ENCODE data around the gene CLEC4E. TPM values are rescaled to one million over a fixed set of nuclear protein-coding genes. Genes with fewer than 3 reads are reported as not detected.
"Not testable (repeated sequence)": the region's sequence is repeated elsewhere in the genome, so short reads cannot be mapped to it uniquely, and the experiment has no call there.

CLEC4E gene
- polyA plus RNA-seq, 1 experiment, result not detected

- no peak for TF ChIP-seq CTCF (IDR thresholded peaks at IDR 0.05; ENCODE audit: low read depth, low read length)
- H3K27ac ChIP-seq (ENCODE audit: low read depth, low read length), result no peak overlapping the region
- H3K9me3 ChIP-seq (ENCODE audit: control insufficient read depth, insufficient read depth, low read length), result peaks cover 11% of the 10 kb centered on the region
- no peak overlapping the region for H3K4me3 ChIP-seq (ENCODE audit: low read depth, low read length)
- no peaks in the 10 kb centered on the region for H3K27me3 ChIP-seq (ENCODE audit: control insufficient read depth, insufficient read depth, low read length)
- DNase-seq (ENCODE audit: low read depth, low spot score), result no peak
- ChIA-PET POLR2A (no interaction called here), CTCF (interaction anchor here (1.4 kb wide), 1 partner anchor 28 kb away, joined by 4 read pairs; no protein-coding TSS in a partner anchor)
These were observed 31.8 kb upstream of the CLEC4E start for GRCh38 chr12:8572507-8572906.

- no peak for TF ChIP-seq CTCF (IDR thresholded peaks at IDR 0.05; ENCODE audit: low read depth, low read length)
- Histone ChIP-seq H3K27me3 (ENCODE audit: control insufficient read depth, insufficient read depth, low read length) (no peaks in the 10 kb centered on the region), H3K27ac (ENCODE audit: low read depth, low read length) (no peak overlapping the region), H3K9me3 (ENCODE audit: control insufficient read depth, insufficient read depth, low read length) (peaks cover 16% of the 10 kb centered on the region), H3K4me3 (ENCODE audit: low read depth, low read length) (no peak overlapping the region)
- CTCF ChIA-PET, result interaction anchor here (2.9 kb wide), 1 partner anchor 22 kb away, joined by 10 read pairs; no protein-coding TSS in a partner anchor
- POLR2A ChIA-PET, result no interaction called here
- no peak for DNase-seq (ENCODE audit: low read depth, low spot score)
These were observed 25.8 kb upstream of the CLEC4E start for GRCh38 chr12:8566525-8566924.

GRCh38 chr12:8566052-8566451, 25.3 kb upstream of the CLEC4E start:
- CTCF ChIA-PET, result interaction anchor here (2.9 kb wide), 1 partner anchor 22 kb away, joined by 10 read pairs; no protein-coding TSS in a partner anchor
- DNase-seq (ENCODE audit: low read depth, low spot score); H3K27me3 ChIP-seq (ENCODE audit: control insufficient read depth, insufficient read depth, low read length); POLR2A ChIA-PET; H3K4me3 ChIP-seq (ENCODE audit: low read depth, low read length); H3K27ac ChIP-seq (ENCODE audit: low read depth, low read length): not testable (repeated sequence)
- H3K9me3 ChIP-seq (ENCODE audit: control insufficient read depth, insufficient read depth, low read length), result peaks cover 16% of the 10 kb centered on the region

- ChIA-PET POLR2A (no interaction called here), CTCF (interaction anchor here (2.9 kb wide), 1 partner anchor 20 kb away, joined by 10 read pairs; no protein-coding TSS in a partner anchor)
- Histone ChIP-seq H3K27me3 (ENCODE audit: control insufficient read depth, insufficient read depth, low read length) (no peaks in the 10 kb centered on the region), H3K9me3 (ENCODE audit: control insufficient read depth, insufficient read depth, low read length) (peaks cover 16% of the 10 kb centered on the region), H3K4me3 (ENCODE audit: low read depth, low read length) (no peak overlapping the region), H3K27ac (ENCODE audit: low read depth, low read length) (no peak overlapping the region)
- DNase-seq (ENCODE audit: low read depth, low spot score), result no peak
- TF ChIP-seq CTCF (IDR thresholded peaks at IDR 0.05; ENCODE audit: low read depth, low read length), result no peak
These were observed 24.0 kb upstream of the CLEC4E start for GRCh38 chr12:8564656-8565055.

- POLR2A ChIA-PET, result no interaction called here
- CTCF ChIA-PET, result interaction anchor here (2.0 kb wide), 1 partner anchor 19 kb away, joined by 20 read pairs; no protein-coding TSS in a partner anchor
- no peak overlapping the region for H3K4me3 ChIP-seq (ENCODE audit: low read depth, low read length)
These were observed 22.7 kb upstream of the CLEC4E start for GRCh38 chr12:8563356-8563755.

More at GRCh38 chr12:8563356-8563755, 22.7 kb upstream of the CLEC4E start:
- DNase-seq (ENCODE audit: low read depth, low spot score), result no peak
- Histone ChIP-seq H3K27ac (ENCODE audit: low read depth, low read length) (no peak overlapping the region), H3K27me3 (ENCODE audit: control insufficient read depth, insufficient read depth, low read length) (no peaks in the 10 kb centered on the region), H3K9me3 (ENCODE audit: control insufficient read depth, insufficient read depth, low read length) (peaks cover 12% of the 10 kb centered on the region)
- TF ChIP-seq CTCF (IDR thresholded peaks at IDR 0.05; ENCODE audit: low read depth, low read length), result no peak
